ENCODE data around the gene HLA-DQA1. TPM values are rescaled to one million over a fixed set of nuclear protein-coding genes. Genes with fewer than 3 reads are reported as not detected.

Gene HLA-DQA1
- total and polyA plus RNA-seq, 10 of the 15 experiments (the other 5 are each of a cell fraction or from before 2014, with no cell fraction given), result 289 to 1,769 (median 460) TPM

DNA sequence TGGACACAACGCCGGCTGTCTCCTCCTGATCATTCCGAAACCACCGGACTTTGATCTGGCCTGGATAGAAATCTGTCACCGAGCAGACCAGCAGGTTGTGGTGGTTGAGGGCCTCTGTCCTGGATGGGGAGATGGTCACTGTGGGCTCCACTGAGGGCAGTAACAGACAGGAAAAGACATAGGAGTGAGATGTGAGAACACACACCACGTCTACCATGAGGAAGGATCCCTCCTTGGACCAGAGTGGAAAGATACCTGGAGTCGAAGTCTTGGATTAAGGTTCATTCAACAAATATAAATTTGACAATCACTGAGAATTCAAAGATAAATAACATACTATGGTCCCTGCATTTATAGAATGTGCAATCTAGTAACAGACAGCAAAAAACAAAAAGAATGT is 24.9 kb downstream of the HLA-DQA1 start (continued):
- TF ChIP-seq, protein P1, sequence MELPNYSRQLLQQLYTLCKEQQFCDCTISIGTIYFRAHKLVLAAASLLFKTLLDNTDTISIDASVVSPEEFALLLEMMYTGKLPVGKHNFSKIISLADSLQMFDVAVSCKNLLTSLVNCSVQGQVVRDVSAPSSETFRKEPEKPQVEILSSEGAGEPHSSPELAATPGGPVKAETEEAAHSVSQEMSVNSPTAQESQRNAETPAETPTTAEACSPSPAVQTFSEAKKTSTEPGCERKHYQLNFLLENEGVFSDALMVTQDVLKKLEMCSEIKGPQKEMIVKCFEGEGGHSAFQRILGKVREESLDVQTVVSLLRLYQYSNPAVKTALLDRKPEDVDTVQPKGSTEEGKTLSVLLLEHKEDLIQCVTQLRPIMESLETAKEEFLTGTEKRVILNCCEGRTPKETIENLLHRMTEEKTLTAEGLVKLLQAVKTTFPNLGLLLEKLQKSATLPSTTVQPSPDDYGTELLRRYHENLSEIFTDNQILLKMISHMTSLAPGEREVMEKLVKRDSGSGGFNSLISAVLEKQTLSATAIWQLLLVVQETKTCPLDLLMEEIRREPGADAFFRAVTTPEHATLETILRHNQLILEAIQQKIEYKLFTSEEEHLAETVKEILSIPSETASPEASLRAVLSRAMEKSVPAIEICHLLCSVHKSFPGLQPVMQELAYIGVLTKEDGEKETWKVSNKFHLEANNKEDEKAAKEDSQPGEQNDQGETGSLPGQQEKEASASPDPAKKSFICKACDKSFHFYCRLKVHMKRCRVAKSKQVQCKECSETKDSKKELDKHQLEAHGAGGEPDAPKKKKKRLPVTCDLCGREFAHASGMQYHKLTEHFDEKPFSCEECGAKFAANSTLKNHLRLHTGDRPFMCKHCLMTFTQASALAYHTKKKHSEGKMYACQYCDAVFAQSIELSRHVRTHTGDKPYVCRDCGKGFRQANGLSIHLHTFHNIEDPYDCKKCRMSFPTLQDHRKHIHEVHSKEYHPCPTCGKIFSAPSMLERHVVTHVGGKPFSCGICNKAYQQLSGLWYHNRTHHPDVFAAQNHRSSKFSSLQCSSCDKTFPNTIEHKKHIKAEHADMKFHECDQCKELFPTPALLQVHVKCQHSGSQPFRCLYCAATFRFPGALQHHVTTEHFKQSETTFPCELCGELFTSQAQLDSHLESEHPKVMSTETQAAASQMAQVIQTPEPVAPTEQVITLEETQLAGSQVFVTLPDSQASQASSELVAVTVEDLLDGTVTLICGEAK (IDR thresholded peaks at IDR 0.05; ENCODE audit: borderline replicate concordance), result no peak

DNA sequence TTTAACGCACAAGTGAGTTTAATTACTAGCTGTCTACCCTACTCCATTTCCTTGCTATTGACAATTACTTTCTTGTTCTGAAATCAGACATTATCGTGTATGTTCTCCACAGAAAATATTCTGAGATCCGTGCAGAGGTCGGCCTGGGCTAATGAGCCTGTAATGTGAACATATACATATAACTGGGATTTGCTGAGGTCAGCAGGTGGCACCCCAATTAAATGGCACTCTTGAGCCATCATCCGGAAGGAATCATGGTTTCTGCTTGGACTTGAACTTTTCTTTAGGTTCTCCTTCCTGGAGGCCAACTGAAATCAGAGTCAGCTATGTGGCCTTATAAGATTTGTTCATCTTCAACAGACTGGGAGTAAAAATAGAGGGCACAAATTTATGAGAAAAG is 25.6 kb downstream of the HLA-DQA1 start:
- Histone ChIP-seq H3K4me2 (ENCODE audit: control insufficient read depth, insufficient read depth) (no peak overlapping the region), H2AFZ (ENCODE audit: control insufficient read depth, low read depth, low read length) (no peak overlapping the region), H3K27me3 (replicated peaks in 1 of 2; ENCODE audit: control insufficient read depth in 2 of 2, insufficient read depth in 2 of 2, low read length in 1 of 2) (no peaks in the 10 kb centered on the region), H3K4me3 (no peak overlapping the region), H3K79me2 (ENCODE audit: control insufficient read depth, insufficient read depth, low read length) (peaks cover 33% of the 10 kb centered on the region), H4K20me1 (ENCODE audit: control insufficient read depth, insufficient read depth) (no peaks in the 10 kb centered on the region), H3K9me3 (replicated peaks; ENCODE audit: control insufficient read depth, insufficient read depth, low read length) (no peaks in the 10 kb centered on the region), H3K27ac (ENCODE audit: control insufficient read depth, insufficient read depth) (no peak overlapping the region), H3K36me3 (ENCODE audit: control insufficient read depth in 2 of 2, insufficient read depth in 2 of 2, low read length in 1 of 2) (peaks cover 4 to 6% of the 10 kb centered on the region in 2 experiments; a peak in 3 of 4 replicates), H3K4me1 (ENCODE audit: control insufficient read depth, insufficient read depth, low read length) (peaks cover 10% of the 10 kb centered on the region), H3K9ac (ENCODE audit: control insufficient read depth, insufficient read depth, low read length) (no peak overlapping the region)
- ATAC-seq, result no peak
- in situ Hi-C loops (cut with MboI), result no loop called here
- no peak for DNase-seq (ENCODE audit: low read depth, low spot score)
- ChIA-PET SMC1A (ENCODE audit: uncharacterized antibody, unreplicated experiment) (interaction anchor here (1.0 to 1.2 kb wide), 2 partner anchors 19 to 21 kb away, joined by 3 read pairs; no protein-coding TSS in a partner anchor), RAD21 (ENCODE audit: unreplicated experiment) (interaction anchor here (1.5 kb wide), 1 partner anchor 29 kb away, joined by 6 read pairs; no protein-coding TSS in a partner anchor), CTCF (interaction anchor here (0.7 kb wide), 1 partner anchor 20 kb away, joined by 4 read pairs; no protein-coding TSS in a partner anchor), POLR2A (interaction anchor here (2.1 to 11.5 kb wide), 2 partner anchors 23 to 24 kb away, joined by 8 to 168 read pairs; partner anchors contain the start of gene HLA-DQA1)
- intact Hi-C loops (cut with micrococcal nuclease; ENCODE audit: unreplicated experiment), result no loop called here
- TF ChIP-seq BHLHE40 (IDR thresholded peaks at IDR 0.05; ENCODE audit: borderline replicate concordance in 1 of 2, low read depth in 2 of 2, low read length in 1 of 2), result no peak
- no peak for TF ChIP-seq JUNB (IDR thresholded peaks at IDR 0.05)
- no peak for TF ChIP-seq ZZZ3 (IDR thresholded peaks at IDR 0.05; ENCODE audit: control insufficient read depth, insufficient read length, low read depth)
- TF ChIP-seq CHD1 (IDR thresholded peaks at IDR 0.05; ENCODE audit: low read depth, low read length), result no peak
- TF ChIP-seq SIN3A (IDR thresholded peaks at IDR 0.05; ENCODE audit: low read depth, low read length), result no peak
- TF ChIP-seq KDM1A (IDR thresholded peaks at IDR 0.05; ENCODE audit: borderline replicate concordance), result no peak
- no peak for FAIRE-seq
- BruUV-seq (replicated peaks), result no TSS peak
- WGBS (ENCODE audit: insufficient coverage, insufficient replicate concordance, low lambda C conversion rate, missing lambda C conversion rate), result 18% methylated on average over 5 of the region's 5 CpGs
